DND-41 (cell line): ENCODE data around the gene MICU1.

Experiments
- ATAC-seq: fragments of 200-7000 bp; cut with Tn5 transposase; 3 replicates; pipeline ENCODE4 v1.9.1; 2021; ENCODE audit warnings: low read depth; ENCODE audit not compliant: insufficient read depth
- DNase-seq: peaks from one replicate; pipeline ENCODE4 v3.0.0-alpha.2; 2020
- H2AFZ ChIP-seq: 2 replicates; pipeline ENCODE4 v1.6.0; 2012; ENCODE audit warnings: low read depth, low read length
- H3K27ac ChIP-seq: 2 replicates; pipeline ENCODE4 v1.5.1; 2012; ENCODE audit warnings: low read length, inconsistent platforms
- H3K27me3 ChIP-seq: fragments of 200-600 bp; sonication (generic); 2 replicates; pipeline ENCODE4 v1.6.0; 2012; ENCODE audit warnings: low read length, mild to moderate bottlenecking, inconsistent platforms; ENCODE audit not compliant: insufficient read depth, poor library complexity
- H3K36me3 ChIP-seq: 2 replicates; pipeline ENCODE4 v1.5.1; 2012; ENCODE audit warnings: low read length, inconsistent platforms; ENCODE audit not compliant: insufficient read depth
- H3K4me1 ChIP-seq: 2 replicates; pipeline ENCODE4 v1.5.1; 2012; ENCODE audit warnings: mild to moderate bottlenecking, low read length; ENCODE audit not compliant: insufficient read depth
- H3K4me2 ChIP-seq: 2 replicates; pipeline ENCODE4 v1.6.0; 2012; ENCODE audit warnings: mild to moderate bottlenecking, moderate library complexity, low read length, inconsistent platforms; ENCODE audit not compliant: insufficient read depth
- H3K4me3 ChIP-seq, 2 experiments: fragments of 200-600 bp in 1 of 2; shearing (Covaris generic) in 1 of 2; 2 replicates each; pipeline ENCODE4 v1.5.1; 2012 to 2016; ENCODE audit warnings: inconsistent platforms in 2 of 2, low read length in 2 of 2, mild to moderate bottlenecking in 2 of 2, low read depth in 1 of 2, moderate library complexity in 1 of 2
- H3K79me2 ChIP-seq: 2 replicates; pipeline ENCODE4 v1.6.0; 2012; ENCODE audit warnings: low read length, inconsistent platforms; ENCODE audit not compliant: insufficient read depth
- H3K9ac ChIP-seq: 2 replicates; pipeline ENCODE4 v1.6.0; 2012; ENCODE audit warnings: low read depth, mild to moderate bottlenecking, inconsistent platforms, low read length, moderate library complexity
- H3K9me3 ChIP-seq: 2 replicates; pipeline ENCODE4 v1.5.1; 2012; ENCODE audit warnings: low read length, moderate library complexity, mild to moderate bottlenecking, inconsistent platforms; ENCODE audit not compliant: insufficient read depth, severe bottlenecking
- H4K20me1 ChIP-seq: 2 replicates; pipeline ENCODE4 v1.6.0; 2012; ENCODE audit warnings: low read length; ENCODE audit not compliant: insufficient read depth
- CTCF ChIP-seq: IDR thresholded peaks from 2 replicates; pipeline ENCODE4 v1.5.1; 2012; ENCODE audit warnings: borderline replicate concordance, low read length, moderate library complexity, mild to moderate bottlenecking; ENCODE audit not compliant: poor library complexity, severe bottlenecking; ENCODE audit errors: extremely low read depth
- EZH2 ChIP-seq: IDR thresholded peaks from 3 replicates; pipeline ENCODE4 v1.6.1; 2012; ENCODE audit warnings: borderline replicate concordance, low read depth, mild to moderate bottlenecking, moderate library complexity, low read length, inconsistent platforms; ENCODE audit not compliant: severe bottlenecking

MICU1 gene

GRCh38 chr10:72524489-72524888 is 101.4 kb downstream of the MICU1 start:
- Histone ChIP-seq H3K4me2 (no peak overlapping the region), H3K9ac (no peak overlapping the region), H2AFZ (no peak overlapping the region), H3K36me3 (no peaks in the 10 kb centered on the region), H3K4me1 (no peaks in the 10 kb centered on the region), H4K20me1 (no peaks in the 10 kb centered on the region), H3K27ac (no peak overlapping the region), H3K79me2 (no peaks in the 10 kb centered on the region), H3K4me3 (no peak overlapping the region), H3K27me3 (no peaks in the 10 kb centered on the region), H3K9me3 (no peaks in the 10 kb centered on the region)
- ATAC-seq, result no peak
- no peak for DNase-seq
- TF ChIP-seq EZH2 (no peak), CTCF (no peak)

DNA sequence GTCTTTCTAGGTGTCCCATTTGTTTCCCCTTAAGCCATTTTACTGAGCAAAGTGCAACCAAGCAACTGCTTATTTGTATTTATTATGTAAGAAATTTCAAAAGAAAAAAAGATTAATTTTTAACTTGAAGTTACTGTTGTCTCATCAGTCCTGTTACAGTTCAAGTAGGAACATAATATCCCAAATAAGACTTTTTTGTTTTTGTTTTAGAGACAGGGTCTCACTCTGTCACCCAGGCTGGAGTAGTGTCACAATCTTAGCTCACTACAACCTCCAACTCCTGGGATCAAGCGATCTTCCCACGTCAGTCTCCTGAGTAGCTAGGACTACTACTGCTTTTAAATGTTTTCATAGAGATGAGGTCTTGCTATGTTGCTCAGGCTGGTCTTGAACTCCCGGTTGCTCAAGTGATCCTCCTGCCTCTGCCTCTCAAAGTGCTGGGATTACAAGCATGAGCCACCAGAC is 101.9 kb downstream of the MICU1 start:
- TF ChIP-seq CTCF, result no peak
- TF ChIP-seq EZH2, result no peak
- ATAC-seq (no peak), DNase-seq (no peak)
- Histone ChIP-seq H3K4me2 (no peak overlapping the region), H3K4me1 (no peaks in the 10 kb centered on the region), H3K4me3 (no peak overlapping the region), H3K36me3 (no peaks in the 10 kb centered on the region), H2AFZ (no peak overlapping the region), H3K27ac (no peak overlapping the region), H3K9me3 (no peaks in the 10 kb centered on the region), H3K79me2 (no peaks in the 10 kb centered on the region), H4K20me1 (no peaks in the 10 kb centered on the region), H3K27me3 (no peaks in the 10 kb centered on the region), H3K9ac (no peak overlapping the region)

GRCh38 chr10:72523062-72523461 is 102.8 kb downstream of the MICU1 start:
- H3K9ac ChIP-seq, result no peak overlapping the region
- H3K27me3 ChIP-seq, result no peaks in the 10 kb centered on the region
- TF ChIP-seq CTCF (no peak), EZH2 (no peak)
- H2AFZ ChIP-seq, result no peak overlapping the region
- no peaks in the 10 kb centered on the region for H3K4me1 ChIP-seq
- H4K20me1 ChIP-seq, result no peaks in the 10 kb centered on the region
- ATAC-seq (no peak), DNase-seq (no peak)
- no peak overlapping the region for H3K4me2 ChIP-seq
- no peak overlapping the region for H3K4me3 ChIP-seq
- no peak overlapping the region for H3K27ac ChIP-seq
- no peaks in the 10 kb centered on the region for H3K79me2 ChIP-seq
- no peaks in the 10 kb centered on the region for H3K9me3 ChIP-seq
- H3K36me3 ChIP-seq, result no peaks in the 10 kb centered on the region

- no peak overlapping the region for H3K4me2 ChIP-seq
- no peak overlapping the region for H2AFZ ChIP-seq
- H3K36me3 ChIP-seq, result no peaks in the 10 kb centered on the region
- H3K4me1 ChIP-seq, result no peaks in the 10 kb centered on the region
- no peak for ATAC-seq
- no peak overlapping the region for H3K27ac ChIP-seq
- no peak for DNase-seq
- H4K20me1 ChIP-seq, result no peaks in the 10 kb centered on the region
- no peaks in the 10 kb centered on the region for H3K9me3 ChIP-seq
- no peaks in the 10 kb centered on the region for H3K79me2 ChIP-seq
- H3K9ac ChIP-seq, result no peak overlapping the region
- H3K4me3 ChIP-seq, result no peak overlapping the region
- no peak for TF ChIP-seq EZH2
- TF ChIP-seq CTCF, result no peak
- no peaks in the 10 kb centered on the region for H3K27me3 ChIP-seq
Measured at GRCh38 chr10:72517244-72517643, 108.6 kb downstream of the MICU1 start.
